ENCODE results near the gene PTPN14.

PTPN14 gene

GRCh38 chr1:214516434-214517326 is 34.7 kb downstream of the PTPN14 start:
- H2AFZ ChIP-seq (ENCODE audit: low read depth, low read length), result no peak overlapping the region
- no peaks in the 10 kb centered on the region for H3K79me2 ChIP-seq (ENCODE audit: low read length)
- no peak overlapping the region for H3K9ac ChIP-seq (ENCODE audit: low read length)
- H3K4me3 ChIP-seq (ENCODE audit: low read length), result no peak overlapping the region
- H3K27me3 ChIP-seq (ENCODE audit: low read depth, low read length), result peaks cover 50% of the 10 kb centered on the region
- H3K4me1 ChIP-seq (ENCODE audit: low read length), result no peaks in the 10 kb centered on the region
- no peaks in the 10 kb centered on the region for H3K36me3 ChIP-seq (replicated peaks; ENCODE audit: low read depth, low read length)
- no peak overlapping the region for H3K27ac ChIP-seq (ENCODE audit: low read length)
- H3K4me2 ChIP-seq (ENCODE audit: low read length), result no peak overlapping the region
- TF ChIP-seq CTCF (IDR thresholded peaks at IDR 0.05; ENCODE audit: low read depth, low read length), result no peak
- TF ChIP-seq EZH2phosphoT487 (IDR thresholded peaks at IDR 0.05; ENCODE audit: low read depth), result no peak
- no peaks in the 10 kb centered on the region for H3K9me3 ChIP-seq (ENCODE audit: insufficient read depth, low read length)
- H4K20me1 ChIP-seq (ENCODE audit: insufficient read depth, low read length), result no peaks in the 10 kb centered on the region

GRCh38 chr1:214515544-214516433 is 35.6 kb downstream of the PTPN14 start:
- Histone ChIP-seq H3K79me2 (ENCODE audit: low read length) (no peaks in the 10 kb centered on the region), H3K9ac (ENCODE audit: low read length) (no peak overlapping the region)

GRCh38 chr1:214514819-214515383 is 36.5 kb downstream of the PTPN14 start:
- no peaks in the 10 kb centered on the region for H3K4me1 ChIP-seq (ENCODE audit: low read length)
- no peak overlapping the region for H3K4me2 ChIP-seq (ENCODE audit: low read length)
- no peak overlapping the region for H3K4me3 ChIP-seq (ENCODE audit: low read length)
- no peaks in the 10 kb centered on the region for H3K9me3 ChIP-seq (ENCODE audit: insufficient read depth, low read length)
- no peak overlapping the region for H2AFZ ChIP-seq (ENCODE audit: low read depth, low read length)
- TF ChIP-seq CTCF (IDR thresholded peaks at IDR 0.05; ENCODE audit: low read depth, low read length), result no peak
- no peak for TF ChIP-seq EZH2phosphoT487 (IDR thresholded peaks at IDR 0.05; ENCODE audit: low read depth)
- H3K9ac ChIP-seq (ENCODE audit: low read length), result no peak overlapping the region
- no peaks in the 10 kb centered on the region for H3K79me2 ChIP-seq (ENCODE audit: low read length)
- H3K27me3 ChIP-seq (ENCODE audit: low read depth, low read length), result peaks cover 43% of the 10 kb centered on the region
- H3K36me3 ChIP-seq (replicated peaks; ENCODE audit: low read depth, low read length), result no peaks in the 10 kb centered on the region
- H4K20me1 ChIP-seq (ENCODE audit: insufficient read depth, low read length), result no peaks in the 10 kb centered on the region
- no peak overlapping the region for H3K27ac ChIP-seq (ENCODE audit: low read length)

More at GRCh38 chr1:214515544-214516433, 35.6 kb downstream of the PTPN14 start:
- Histone ChIP-seq H4K20me1 (ENCODE audit: insufficient read depth, low read length) (no peaks in the 10 kb centered on the region), H3K4me1 (ENCODE audit: low read length) (no peaks in the 10 kb centered on the region), H3K27ac (ENCODE audit: low read length) (no peak overlapping the region), H2AFZ (ENCODE audit: low read depth, low read length) (no peak overlapping the region), H3K36me3 (replicated peaks; ENCODE audit: low read depth, low read length) (no peaks in the 10 kb centered on the region), H3K27me3 (ENCODE audit: low read depth, low read length) (peaks cover 47% of the 10 kb centered on the region), H3K4me3 (ENCODE audit: low read length) (no peak overlapping the region), H3K4me2 (ENCODE audit: low read length) (no peak overlapping the region), H3K9me3 (ENCODE audit: insufficient read depth, low read length) (no peaks in the 10 kb centered on the region)
- TF ChIP-seq EZH2phosphoT487 (IDR thresholded peaks at IDR 0.05; ENCODE audit: low read depth) (no peak), CTCF (IDR thresholded peaks at IDR 0.05; ENCODE audit: low read depth, low read length) (no peak)
